NCI-H2029 (cell line): Measurements from ENCODE around the gene RPTOR.

Experiments used
- DNase-seq: peaks from one replicate; lab custom pipeline; 2025; lab: John Stamatoyannopoulos, UW

RPTOR gene

DNA sequence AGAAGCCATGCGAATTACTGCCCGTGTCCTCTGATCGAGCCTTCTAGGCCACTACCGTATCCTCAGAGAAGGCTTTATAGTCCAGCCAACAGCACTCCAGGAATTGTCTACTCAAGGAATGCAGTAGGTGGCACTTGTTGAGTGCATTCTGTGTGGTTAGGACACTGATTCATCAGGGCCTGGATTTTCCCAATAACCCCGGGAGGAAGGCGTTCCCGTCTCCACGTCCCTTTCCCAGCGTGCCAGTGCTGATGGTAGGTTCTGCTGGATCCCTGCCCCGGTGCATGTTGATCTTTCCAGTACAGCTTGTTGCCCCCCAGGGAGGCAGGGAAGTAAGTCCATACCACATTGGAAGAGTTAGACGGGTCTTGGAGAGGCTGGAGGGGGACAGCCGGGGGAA lies 122.2 kb downstream of the RPTOR start:
- DNase-seq = no peak

- DNase-seq = no peak
Measured at GRCh38 chr17:80667462-80668277, 123.0 kb downstream of the RPTOR start.

- DNase-seq = no peak
Measured at GRCh38 chr17:80668375-80669148, 123.9 kb downstream of the RPTOR start.

- peak; percentile 22 for DNase-seq
Measured at GRCh38 chr17:80671039-80671824, 126.6 kb downstream of the RPTOR start.

- DNase-seq = no peak
Measured at GRCh38 chr17:80671825-80672110, 127.1 kb downstream of the RPTOR start.

- DNase-seq = peak; percentile 26
Measured at GRCh38 chr17:80673152-80673920, 128.7 kb downstream of the RPTOR start.

DNA sequence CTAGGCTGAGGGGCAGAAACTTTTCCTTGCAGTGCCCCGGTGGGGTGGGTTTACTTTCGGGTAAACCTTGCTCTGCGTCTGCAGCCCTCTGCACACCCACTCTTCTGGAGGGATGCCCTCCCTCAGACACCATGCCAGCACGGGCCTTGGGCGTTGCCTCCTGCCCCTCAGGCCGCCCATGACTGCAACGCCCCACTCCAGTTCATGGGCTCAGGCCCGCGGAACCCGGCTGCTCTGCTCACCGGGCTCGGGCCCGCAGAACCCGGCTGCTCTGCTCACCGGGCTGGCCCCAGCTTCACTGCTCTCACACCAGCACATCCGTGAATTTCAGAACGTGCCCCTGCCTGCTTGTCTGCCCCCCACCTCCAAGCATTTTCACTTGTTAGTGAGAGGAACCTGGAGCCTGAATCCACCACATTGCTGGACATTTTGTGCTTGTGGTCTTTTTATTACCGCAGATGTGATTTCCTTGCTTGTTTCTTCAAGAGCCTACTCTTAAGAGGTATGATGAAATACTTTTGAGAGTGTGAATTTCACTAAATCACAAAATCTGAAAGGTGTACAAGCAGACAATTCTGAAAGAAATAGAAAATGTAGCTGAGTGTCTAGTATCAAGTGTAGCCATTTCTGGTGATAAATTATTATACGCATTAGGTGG lies 130.9 kb downstream of the RPTOR start:
- DNase-seq = no peak

DNA sequence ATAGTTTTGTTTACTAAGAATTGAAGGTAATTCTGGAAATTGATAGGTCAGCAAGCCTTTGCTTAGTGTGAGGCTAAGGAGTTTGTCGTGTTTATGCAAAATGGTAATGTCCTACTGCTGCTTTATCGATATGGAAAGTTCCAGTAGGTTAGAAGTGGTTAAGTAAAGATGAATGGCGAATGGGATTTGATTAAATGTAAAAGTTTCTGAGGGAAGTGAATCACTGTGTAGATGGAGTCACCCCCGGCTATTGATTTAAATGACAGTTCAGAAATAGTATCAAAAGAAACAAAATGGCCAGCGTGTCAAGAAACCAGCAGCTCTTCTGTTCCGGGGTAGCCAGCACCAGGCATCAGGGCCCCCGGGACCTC lies 131.4 kb downstream of the RPTOR start:
- no peak for DNase-seq

- no peak for DNase-seq
Measured at GRCh38 chr17:80676564-80676963, 131.9 kb downstream of the RPTOR start.

DNA sequence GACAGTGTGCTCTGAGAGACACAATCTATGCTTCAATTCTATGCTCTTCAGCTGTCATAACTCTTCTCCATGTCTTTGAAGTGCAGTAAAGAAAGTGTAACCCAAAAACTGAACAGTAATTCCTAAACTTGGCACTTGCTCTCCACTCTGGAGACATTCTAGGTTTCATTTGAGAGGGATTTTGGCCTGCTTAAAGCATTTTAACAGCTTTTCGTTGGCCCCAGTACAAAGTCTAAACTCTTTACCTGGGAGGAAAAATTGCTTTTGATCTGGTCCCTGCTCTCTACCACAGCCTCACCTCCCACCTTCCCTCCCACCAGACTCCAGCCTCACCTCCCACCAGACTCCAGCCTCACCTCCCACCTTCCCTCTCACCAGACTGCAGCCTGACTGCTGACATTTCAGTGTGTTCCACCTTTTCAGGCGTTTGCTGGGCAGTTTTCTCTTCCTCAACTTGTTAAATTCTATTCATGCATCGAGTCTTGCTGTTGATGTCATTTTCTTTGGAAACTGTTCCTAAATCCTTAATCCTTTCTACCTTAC lies 132.6 kb downstream of the RPTOR start:
- no peak for DNase-seq

DNA sequence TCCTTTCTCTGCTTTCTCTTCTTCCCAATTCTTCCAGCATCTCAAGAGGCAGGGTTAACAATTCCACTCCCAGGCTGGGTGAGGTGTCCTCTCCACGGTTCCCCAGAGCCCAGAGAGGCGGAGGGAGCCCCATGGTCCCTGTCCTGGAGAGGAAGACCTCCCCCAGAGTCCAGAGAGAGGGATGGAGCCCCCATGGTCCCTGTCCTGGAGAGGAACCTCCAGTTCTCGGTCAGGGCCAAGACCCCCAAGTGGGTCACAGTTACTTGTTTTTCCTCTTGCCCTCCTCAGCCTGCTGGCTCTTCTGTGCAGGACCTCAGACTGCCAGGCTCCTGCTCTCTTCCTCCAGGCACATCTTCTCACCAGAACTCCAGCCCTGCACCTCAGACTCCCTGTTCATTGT lies 135.2 kb downstream of the RPTOR start:
- no peak for DNase-seq

DNA sequence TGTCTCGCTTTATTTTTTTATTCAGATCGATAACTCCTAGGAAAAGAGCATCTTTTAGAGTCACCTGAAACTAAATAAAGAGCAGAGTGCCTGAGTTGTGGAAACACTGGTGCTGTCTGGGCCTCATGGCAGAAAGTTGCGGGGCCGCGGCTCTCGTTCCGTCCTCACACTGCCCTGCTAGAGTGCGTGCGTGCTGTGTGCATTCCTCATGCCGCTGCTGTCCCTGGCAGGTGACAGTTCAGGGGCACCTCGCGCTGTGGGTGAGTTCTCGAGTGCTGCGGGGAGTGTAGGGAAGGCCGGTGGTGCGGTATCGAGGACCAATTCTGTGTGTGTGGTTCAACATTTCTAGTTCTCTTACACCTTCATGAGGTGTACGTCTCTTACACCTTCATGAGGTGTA lies 136.6 kb downstream of the RPTOR start:
- DNase-seq = no peak

DNA sequence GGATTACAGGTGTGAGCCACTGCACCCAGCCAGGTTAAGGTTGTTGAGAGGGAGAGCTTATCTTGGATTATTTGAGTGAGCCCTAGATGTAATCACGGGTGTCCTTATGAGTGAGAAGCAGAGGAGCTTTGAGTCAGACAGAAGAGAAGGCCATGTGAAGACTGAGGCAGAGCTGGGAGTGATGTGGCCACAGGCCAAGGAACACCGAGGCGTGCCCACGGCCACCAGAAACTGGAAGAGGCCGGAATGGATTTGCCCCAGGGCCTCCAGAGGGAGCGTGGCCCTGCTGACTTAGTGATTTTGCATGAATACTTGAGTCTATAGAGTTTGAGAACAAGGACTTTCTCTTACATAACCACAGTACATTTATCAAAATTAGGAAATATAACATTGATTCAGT lies 137.7 kb downstream of the RPTOR start:
- no peak for DNase-seq

DNA sequence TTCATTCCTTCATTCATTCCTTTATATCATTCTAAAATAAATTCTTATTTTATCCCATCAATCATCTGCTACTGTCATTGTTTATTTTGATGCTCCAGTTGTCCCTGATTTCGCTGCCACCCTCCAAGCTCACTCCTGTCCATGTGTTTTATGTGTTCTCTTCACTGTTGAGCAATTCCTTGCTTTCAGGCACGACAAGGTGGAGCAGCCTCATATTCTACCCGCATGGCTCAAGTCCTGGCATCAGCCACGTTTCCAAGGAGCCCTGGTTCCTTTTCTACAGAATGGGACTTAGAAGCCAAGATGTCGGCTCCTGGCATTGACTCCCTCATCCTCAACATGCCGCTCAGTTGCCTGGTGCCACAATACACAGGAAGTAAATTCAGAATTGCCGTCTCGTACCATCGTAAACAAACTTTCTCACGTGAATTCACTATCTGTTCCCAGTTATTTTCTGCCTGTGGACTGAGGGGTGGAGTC lies 139.0 kb downstream of the RPTOR start:
- DNase-seq = no peak

- DNase-seq = no peak
Measured at GRCh38 chr17:80687839-80688238, 143.2 kb downstream of the RPTOR start.

- no peak for DNase-seq
Measured at GRCh38 chr17:80689129-80689619, 144.5 kb downstream of the RPTOR start.

DNA sequence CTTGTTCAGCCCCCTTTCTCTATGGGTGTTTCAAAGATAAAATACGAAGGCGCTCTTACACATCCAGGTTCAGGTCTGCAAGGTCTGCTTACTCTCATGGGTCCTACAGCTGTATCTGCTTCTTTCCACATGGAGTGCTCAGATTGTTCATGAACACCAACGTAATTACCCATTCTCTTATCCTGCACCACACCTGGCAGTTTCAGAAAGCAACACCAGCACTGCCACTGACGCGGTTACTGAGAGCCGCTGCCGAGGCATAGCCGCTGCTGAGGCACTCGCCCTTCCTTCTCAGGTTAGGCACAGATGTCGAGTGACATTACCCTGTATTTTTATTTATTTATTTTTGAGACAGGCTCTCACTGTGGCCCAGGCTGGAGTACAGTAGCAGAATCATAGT lies 147.1 kb downstream of the RPTOR start:
- no peak for DNase-seq

DNA sequence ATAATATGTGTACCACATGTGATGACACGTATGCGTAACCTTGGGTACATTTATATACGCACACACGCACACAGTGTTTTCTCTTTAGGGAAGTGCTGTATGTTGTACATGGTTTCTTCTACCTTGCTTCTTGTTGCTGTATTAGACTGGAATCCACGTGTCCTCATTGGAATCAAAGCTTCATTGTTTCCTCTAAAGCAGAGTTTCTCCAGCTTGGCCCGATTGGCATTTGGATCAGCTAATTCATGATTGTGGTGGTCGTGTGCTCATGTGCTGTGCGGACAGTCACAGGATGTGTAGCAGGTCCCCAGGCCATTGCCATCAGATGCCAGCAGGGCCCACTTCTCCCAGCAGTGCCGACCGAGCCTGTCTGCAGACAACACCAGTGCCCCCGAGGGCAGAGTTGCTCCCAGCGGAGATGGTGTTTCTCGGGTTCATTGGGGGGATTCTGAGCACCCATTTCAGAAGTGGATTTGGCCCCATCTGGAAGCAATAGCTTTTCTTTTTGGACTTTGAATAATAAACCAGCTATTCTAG lies 148.4 kb downstream of the RPTOR start:
- no peak for DNase-seq

GRCh38 chr17:80693511-80693910 lies 148.9 kb downstream of the RPTOR start:
- no peak for DNase-seq

GRCh38 chr17:80694085-80694991 lies 149.7 kb downstream of the RPTOR start:
- DNase-seq = no peak
